Activated naive CD8-positive, alpha-beta T cell treated with anti-CD3 and anti-CD28 coated beads, Interleukin-2, amount 50 U/mL, for 16 hours (primary cell): ENCODE data around the gene FAM184B.

Source experiments
- DNase-seq: peaks from one replicate; pipeline ENCODE4 v3.0.0-alpha.2; 2020; ENCODE audit warnings: low read depth, low spot score

FAM184B gene

GRCh38 chr4:17773135-17773698 is 8.2 kb downstream of the FAM184B start:
- DNase-seq, result no peak

DNA sequence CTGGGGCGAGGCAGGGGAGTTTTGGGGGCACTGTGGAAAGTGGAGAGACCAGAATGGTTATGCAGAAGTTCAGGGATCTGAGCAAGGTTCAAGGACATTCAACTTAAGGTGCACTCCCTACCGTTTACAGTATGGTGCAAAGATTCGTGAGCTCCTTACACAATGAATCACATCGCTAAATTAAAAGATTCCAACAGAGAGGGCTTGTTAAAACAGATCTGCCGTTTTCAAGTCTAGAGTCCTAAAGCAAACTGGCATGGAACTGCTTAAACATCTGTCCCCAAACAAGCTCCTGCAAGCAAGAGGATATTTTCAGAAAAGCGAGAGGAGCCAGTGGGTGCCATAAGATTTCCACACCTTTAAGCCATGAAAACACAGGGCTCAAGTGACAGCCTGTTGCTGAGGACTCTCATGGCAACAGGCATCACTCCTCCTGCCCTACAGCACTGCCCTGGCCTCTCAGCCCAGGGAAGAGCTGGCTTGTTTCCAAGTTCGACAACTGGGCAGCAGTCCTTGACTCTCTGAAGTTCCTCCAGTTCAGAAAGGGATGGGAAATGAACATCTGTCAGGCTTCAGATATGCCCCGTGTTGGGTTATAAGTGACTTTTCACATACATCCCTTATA is 10.0 kb downstream of the FAM184B start:
- DNase-seq, result no peak

DNA sequence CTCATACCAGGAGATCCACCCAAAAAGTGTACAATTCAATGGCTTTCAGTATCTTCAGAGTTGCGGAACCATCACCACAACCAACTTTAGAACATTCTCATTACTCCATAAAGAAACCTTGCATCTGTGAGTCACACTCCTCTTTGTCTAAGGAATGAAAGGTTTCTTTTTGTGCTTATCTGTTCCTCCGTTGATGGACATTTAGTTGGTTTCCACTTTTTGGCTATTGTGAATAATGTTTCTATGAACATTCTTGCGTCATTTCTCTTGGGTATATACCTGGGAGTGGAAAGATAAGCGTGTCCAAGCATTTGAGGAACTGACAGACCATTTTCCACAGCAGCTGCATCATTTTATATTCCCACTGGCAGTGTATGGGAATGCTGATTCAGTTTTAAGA is 10.6 kb downstream of the FAM184B start:
- DNase-seq, result no peak

DNA sequence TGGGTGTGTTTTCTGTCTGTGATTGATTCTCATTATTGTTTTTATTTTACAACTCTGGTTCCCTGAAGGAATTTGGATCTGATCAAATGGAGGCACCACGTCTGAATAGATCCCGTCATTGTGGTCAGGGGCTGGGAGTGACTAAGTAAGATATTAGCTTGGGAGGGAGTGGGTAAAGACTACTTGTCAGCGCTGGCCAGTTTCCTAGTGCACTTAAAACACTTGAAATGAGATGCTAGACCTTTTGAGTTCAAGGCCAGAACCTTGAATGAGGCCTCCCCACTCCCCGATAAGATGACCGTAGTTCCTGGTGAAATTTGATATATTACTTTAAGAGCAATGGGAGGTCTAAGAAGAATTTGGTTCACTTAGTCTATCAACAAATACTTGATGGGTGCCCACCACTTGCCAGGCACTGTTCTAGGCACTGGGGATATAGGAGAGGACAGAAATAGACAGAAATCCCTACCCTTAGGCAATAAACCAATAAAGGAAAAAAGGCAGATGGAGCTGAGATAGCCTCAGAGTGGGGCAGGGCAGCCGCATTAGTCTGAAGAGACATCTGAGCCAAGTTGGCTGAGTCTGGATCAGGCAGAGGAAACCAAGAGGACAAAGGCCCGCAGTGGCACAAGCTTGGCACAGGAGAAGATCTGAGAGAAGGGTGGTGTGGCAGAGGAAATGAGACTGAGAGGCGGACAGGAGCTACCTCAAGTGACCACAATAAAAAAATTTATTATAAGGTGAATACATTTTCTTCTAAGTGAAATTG is 11.8 kb downstream of the FAM184B start:
- DNase-seq, result no peak

DNA sequence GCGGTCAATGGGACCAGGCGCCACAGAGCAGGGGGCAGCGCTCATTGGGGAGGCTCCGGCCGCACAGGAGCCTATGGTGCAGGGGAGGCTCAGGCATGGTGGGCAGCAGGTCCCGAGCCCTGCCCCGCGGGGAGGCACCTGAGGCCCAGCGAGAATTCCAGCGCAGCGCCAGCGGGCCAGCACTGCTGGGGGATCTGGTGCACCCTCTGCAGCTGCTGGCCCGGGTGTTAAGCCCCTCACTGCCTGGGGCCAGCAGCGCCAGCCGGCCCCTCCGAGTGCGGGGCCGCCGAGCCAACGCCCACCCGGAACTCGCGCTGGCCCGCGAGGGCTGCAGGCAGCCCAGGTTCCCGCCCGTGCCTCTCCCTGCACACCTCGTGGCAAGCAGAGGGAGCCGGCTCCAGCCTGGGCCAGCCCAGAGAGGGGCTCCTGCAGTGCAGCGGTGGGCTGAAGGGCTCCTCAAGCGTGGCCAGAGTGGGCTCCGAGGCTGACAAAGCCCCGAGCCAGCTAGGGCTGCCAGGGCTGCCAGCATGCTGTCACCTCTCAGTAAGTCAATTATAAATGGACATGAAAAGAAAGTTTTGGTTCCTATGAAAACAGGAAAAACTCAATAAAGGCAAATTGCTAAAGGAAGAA is 14.5 kb downstream of the FAM184B start:
- no peak for DNase-seq

DNA sequence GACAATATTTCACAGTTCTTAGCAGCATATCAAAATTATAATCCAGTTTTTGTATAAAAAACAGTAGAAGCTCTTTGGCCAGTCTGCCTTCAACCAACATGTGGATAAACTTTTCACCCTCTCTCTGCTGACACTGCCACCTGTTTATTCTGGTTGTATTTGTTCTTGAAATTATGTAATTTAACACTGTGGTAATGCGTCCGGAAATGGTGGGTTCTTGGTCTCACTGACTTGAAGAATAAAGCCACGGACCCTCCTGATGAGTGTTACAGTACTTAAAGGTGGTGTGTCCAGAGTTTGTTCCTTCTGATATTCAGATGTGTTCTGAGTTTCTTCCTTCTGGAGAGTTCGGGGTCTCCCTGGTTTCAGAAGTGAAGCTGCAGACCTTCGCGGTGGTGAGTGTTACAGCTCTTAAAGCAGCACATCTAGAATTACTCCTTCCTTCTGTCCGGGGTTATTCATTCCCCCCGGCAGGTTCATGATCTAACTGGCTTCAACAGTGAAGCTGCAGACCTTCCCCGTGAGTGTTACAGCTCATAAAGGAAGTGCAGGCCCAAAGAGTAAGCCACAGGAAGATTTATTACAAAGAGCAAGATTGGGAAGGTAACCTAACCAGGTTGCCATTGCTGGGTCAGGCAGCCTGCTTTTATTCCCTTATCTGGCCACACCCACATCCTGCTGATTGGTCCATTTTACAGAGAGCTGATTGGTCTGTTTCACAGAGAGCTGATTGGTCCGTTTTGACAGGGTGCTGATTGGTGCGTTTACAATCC is 15.7 kb downstream of the FAM184B start:
- no peak for DNase-seq

- DNase-seq, result no peak
Observed at GRCh38 chr4:17763931-17764330, 17.5 kb downstream of the FAM184B start.

DNA sequence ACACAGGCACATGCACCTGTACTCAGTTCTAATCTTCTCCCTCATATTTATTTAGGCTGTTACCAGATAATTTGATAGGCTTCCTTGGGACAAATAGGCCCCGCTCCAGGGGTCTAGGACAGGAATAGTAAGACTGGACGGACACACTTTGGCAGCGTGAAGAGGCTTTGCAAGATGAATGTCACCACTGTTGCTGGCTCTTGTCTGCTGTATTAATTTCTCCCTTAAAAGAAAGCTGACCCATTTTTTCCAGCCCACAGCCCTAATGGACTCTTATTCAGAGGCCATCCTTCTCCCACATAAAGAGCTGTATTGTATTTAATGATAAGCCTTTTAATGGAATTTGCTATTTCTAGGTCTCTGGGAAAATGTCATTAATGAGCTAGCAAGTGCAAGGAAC is 18.0 kb downstream of the FAM184B start:
- no peak for DNase-seq

GRCh38 chr4:17762726-17763125 is 18.7 kb downstream of the FAM184B start:
- no peak for DNase-seq

DNA sequence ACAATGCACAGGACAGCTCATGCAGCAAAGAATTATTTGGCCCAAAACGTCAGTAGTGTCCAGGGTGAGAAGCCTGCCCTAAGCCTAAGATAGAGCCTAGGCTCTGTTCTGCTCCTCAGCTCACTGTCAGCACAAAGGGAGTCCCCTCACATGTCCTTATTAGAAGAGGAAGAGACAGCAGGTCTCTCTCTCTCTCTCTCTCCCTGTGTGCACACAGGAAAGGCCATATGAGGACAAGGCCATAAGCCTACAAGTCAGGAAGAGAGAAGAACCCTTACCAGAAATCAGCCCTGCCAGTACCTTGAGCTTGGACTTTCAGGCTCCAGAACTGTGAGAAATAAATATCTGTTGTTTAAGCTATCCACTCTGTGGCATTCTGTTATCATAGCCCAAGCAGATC is 20.4 kb downstream of the FAM184B start:
- no peak for DNase-seq

DNA sequence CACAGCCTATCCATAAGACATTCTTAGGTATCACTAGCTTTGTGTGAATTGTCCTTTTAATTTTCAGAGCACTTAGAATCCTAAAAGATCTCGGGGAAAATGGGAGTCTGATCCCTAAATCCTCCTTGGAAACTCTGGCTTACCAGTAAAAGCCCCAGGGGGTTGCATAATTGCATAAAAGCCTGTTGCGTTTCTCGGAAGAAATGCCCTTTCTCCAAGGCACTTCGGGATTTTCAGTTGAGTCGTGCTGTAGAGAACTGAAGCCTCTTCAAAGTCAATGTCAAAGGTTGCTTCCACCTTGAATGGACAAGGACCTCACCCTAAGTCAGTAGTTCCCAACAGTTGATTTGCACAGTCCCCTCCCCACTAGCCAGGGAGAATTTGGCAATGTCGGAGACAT is 20.8 kb downstream of the FAM184B start:
- DNase-seq, result no peak

DNA sequence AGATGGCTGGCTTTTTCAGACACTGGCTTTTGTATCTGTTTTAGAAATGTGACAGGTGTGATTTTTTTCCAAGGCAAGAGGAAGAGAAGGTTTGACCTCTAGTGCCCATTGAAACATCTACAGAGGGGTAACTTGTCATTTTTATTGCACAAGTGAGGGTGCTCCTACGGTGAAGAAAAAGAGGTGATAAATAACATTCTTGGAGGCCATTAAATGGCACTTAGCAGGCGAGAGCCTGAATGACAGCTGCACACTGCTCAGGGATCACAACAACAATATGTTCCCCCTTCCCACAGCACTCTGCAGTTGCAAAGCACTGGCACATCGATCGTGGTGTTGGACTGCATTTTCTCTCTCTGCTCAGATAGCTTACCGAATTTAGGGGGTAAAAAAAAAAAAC is 22.9 kb downstream of the FAM184B start:
- no peak for DNase-seq

DNA sequence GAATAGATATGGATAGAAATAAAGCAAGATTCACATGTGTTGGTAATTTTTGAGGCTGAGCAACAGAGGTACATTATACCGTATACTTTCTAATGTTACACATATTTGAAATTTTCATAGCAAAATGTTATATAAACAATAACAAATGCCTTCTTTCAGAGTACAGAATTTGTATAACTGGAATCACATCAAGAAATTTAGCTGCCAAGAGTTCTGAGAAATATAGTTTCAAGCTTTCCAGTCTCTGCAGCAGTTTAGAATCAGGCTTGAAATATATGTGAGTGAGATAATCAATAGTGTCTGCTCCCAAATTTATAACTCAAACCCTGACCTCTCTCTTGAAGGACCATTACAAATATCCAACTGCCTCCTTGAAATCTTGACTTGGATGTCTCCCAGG is 23.8 kb downstream of the FAM184B start:
- DNase-seq, result no peak

- no peak for DNase-seq
Observed at GRCh38 chr4:17753646-17754045, 27.8 kb downstream of the FAM184B start.

- no peak for DNase-seq
Observed at GRCh38 chr4:17740702-17741101, 40.7 kb downstream of the FAM184B start.

DNA sequence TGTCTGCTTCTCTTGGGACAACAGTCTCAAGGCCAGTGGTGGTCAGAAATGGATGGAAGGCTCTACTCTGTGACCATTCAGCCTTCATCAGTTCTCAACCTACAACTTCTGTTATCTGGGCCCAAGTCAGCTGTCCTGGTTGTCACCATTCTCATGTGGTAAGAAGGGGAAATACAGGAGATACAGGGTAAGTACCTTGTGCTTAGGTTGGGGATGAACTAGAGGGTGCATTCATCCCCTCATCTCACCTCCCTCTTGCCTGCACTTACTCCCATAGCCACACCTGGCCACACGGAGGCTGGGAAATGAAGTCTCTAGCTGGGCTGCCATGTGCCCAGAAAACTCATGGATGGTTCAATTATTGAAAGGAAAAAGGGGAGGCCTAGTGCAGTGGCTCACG is 44.9 kb downstream of the FAM184B start:
- DNase-seq, result no peak

DNA sequence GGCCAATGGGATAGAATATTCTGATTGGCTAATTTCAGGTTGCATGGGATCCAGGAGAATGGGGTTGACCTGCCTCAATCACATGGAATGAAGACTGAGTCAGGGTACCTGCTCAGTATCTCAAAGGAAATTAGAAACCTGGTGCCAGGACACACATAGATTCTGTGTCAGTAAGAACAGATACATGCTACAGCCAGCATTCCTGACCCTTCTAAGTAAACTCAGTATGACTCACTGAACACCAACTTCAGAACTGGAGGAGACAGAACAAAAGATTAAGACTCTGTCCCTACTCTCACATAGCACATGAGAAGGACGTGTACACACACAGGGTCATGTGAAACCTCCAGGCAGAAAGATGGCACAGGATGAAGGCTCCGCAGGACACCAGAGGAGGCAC is 54.5 kb downstream of the FAM184B start:
- no peak for DNase-seq

- DNase-seq, result no peak
Observed at GRCh38 chr4:17723648-17724047, 57.8 kb downstream of the FAM184B start.

DNA sequence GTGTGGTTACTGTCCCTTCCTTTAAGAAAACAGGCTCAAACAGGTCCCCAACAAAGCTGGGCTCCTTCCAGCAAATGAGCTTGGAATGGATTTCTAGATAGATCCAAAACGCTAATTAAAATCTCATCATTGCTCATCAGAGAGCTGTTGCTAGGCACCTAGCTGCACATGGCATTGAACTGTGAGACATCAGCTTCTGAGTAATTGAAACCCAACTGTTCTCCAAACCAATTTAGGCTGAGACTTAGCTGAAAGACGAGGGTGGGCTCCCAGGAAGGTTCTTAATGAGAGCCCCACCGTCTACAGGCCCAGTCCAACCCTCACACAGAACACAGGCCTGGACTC is 59.1 kb downstream of the FAM184B start:
- DNase-seq, result no peak

DNA sequence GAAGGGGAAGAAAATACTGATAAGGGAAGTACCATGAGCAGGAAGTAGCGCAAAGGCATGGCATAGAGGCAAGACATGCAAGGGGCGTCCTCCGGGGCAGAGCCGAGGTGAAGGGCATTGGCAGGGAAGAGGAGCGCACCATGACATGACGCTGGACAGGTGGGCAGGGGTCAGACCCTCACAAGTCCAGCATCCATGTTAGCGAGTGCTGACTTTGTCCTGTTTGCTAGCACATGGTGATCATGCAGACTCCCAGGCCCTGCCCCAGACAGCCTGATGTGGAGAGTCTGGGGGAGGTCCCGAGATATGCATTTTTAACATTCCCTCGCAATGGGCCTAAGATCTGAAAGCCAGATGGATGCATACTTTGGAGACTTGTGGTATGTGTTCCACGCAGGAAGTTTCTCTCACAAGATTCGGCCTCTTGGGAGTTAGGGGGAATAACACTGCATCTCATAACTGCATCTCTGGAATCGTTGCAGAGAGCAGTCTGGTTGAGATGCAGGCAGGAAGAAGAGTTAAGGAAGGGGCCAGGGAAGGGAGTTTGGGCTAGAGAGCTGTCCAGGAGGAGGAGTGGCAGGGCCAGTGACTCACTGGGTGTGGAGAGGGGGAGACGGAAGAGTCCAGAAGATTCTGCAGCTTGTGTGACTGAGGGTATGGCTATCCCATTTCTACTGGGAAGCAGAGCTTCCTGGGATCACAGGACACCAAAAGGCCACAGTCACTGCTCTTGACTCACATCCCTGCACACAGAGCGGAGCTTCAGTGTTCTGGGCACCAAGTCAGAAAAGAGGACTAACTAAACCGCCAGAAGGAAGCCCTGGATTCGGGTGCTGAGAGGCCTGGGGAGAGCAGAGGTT is 59.7 kb downstream of the FAM184B start:
- no peak for DNase-seq

GRCh38 chr4:17719106-17719505 is 62.3 kb downstream of the FAM184B start:
- no peak for DNase-seq
